Sigmoid colon (tissue), 3 donors: ENCODE results near the gene ATG4B.

Experiments
- POLR2A ChIP-seq, 2 donors: fragments of 450-650 bp; IDR thresholded peaks; one replicate each; pipeline ENCODE4 v1.6.1; 2016; ENCODE audit warnings: antibody characterized with exemption in 2 of 2, mild to moderate bottlenecking in 2 of 2, moderate library complexity in 2 of 2
- TF ChIP-seq, protein P1 (sequence below), 4 experiments: fragments of 450-650 bp in 3 of 4; fragments of 200-600 bp in 1 of 4; IDR thresholded peaks; one replicate each; pipeline ENCODE4 v1.5.1; 2016 to 2019; ENCODE audit warnings: antibody characterized with exemption in 4 of 4, mild to moderate bottlenecking in 3 of 4, moderate library complexity in 2 of 4

DNA sequence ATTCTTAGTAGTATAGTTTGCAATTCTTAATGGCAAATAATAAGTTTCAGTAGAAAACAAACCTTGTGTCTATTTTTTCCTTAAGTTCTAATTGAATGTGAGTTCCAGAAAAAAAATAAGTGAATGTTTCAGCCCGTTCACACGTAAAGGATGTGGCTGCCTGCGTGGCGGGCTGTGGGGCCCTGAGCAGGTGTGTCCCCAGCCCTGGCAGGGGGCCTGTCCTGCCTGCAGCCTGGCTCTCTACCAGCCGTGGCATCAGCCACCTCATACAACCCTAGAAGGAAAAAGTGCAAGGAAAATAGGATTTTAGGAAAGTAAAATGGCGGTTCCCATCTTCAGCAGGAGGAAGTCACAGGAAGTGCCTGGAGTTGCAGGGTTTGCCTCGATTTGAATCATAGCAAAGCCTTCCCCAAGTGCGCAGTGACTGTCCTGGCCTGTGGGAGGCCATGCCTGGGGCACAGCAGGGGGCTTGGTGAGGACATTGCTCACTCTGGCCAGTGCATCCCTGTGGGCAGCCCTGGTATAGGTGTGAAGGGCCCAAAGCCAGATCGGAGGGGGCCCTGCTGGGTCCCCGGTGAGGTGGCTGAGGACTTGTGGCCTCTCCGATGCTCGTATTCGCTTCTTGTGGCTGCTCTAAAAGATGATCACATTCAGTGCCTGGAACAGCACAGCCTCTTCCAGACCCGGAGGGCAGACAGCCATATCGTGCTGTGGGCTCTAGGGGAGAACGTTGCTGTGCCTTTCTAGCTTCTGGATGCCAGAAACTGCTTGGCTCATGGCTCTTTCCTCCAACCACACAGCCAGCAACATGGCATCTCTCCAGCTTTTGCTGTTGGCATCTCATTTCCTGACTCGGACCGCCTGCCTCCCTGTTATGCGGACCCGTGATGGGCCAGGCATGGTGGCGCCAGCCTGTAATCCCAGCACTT lies 36.6 kb downstream of the ATG4B start:
- TF ChIP-seq, protein P1, sequence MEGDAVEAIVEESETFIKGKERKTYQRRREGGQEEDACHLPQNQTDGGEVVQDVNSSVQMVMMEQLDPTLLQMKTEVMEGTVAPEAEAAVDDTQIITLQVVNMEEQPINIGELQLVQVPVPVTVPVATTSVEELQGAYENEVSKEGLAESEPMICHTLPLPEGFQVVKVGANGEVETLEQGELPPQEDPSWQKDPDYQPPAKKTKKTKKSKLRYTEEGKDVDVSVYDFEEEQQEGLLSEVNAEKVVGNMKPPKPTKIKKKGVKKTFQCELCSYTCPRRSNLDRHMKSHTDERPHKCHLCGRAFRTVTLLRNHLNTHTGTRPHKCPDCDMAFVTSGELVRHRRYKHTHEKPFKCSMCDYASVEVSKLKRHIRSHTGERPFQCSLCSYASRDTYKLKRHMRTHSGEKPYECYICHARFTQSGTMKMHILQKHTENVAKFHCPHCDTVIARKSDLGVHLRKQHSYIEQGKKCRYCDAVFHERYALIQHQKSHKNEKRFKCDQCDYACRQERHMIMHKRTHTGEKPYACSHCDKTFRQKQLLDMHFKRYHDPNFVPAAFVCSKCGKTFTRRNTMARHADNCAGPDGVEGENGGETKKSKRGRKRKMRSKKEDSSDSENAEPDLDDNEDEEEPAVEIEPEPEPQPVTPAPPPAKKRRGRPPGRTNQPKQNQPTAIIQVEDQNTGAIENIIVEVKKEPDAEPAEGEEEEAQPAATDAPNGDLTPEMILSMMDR (IDR thresholded peaks at IDR 0.05) = no peak
- no peak for TF ChIP-seq POLR2A (IDR thresholded peaks at IDR 0.05)
